ENCODE measurements around the gene SMKR1. TPM values are rescaled to one million over a fixed set of nuclear protein-coding genes. Genes with fewer than 3 reads are reported as not detected.

SMKR1 gene
- total and polyA plus RNA-seq, 3 experiments from 2014 or later = 11.6 to 13.9 (median 12.2) TPM

- no peak for DNase-seq
- no peak overlapping the region for H3K27ac Mint-ChIP-seq
- H3K4me1 Mint-ChIP-seq = peaks cover 0 to 4% (median 2%) of the 10 kb centered on the region in 3 donors
- no peaks in the 10 kb centered on the region for H3K9me3 ChIP-seq (ENCODE audit: low read length)
- H3K36me3 ChIP-seq (ENCODE audit: insufficient read depth, low read length) = no peaks in the 10 kb centered on the region
- CTCF ChIA-PET = no interaction called here
- no peaks in the 10 kb centered on the region for H3K36me3 Mint-ChIP-seq
- H3K9me3 Mint-ChIP-seq = peaks cover 0 to 2% (median 0%) of the 10 kb centered on the region in 5 donors
- no peak overlapping the region for H3K27ac ChIP-seq (ENCODE audit: low read depth, low read length)
- H3K4me1 ChIP-seq (ENCODE audit: insufficient read depth, low read length) = no peaks in the 10 kb centered on the region
- POLR2A ChIA-PET = no interaction called here
- no peak overlapping the region for H3K4me3 Mint-ChIP-seq
- H3K27me3 Mint-ChIP-seq = peaks cover 11 to 13% of the 10 kb centered on the region in 2 donors
- no peak overlapping the region for H3K4me3 ChIP-seq (ENCODE audit: low read length)
- H3K27me3 ChIP-seq (ENCODE audit: insufficient read depth, low read length, poor library complexity, severe bottlenecking) = no peaks in the 10 kb centered on the region
Observed at GRCh38 chr7:129561677-129562359, 59.5 kb downstream of the SMKR1 start.

Other genes with a start within 250 kb of the SMKR1 start
- gene STRIP2, start 68.1 kb upstream of the SMKR1 start, total RNA-seq = 10 to 100 TPM; 21.0 to 25.0 TPM
- gene STRIP2, start 68.1 kb upstream of the SMKR1 start, polyA plus RNA-seq = not detected
- 10 to 100 TPM; 22.6 to 23.7 TPM for gene NRF1, start 109.2 kb downstream of the SMKR1 start, total RNA-seq
- gene NRF1, start 109.2 kb downstream of the SMKR1 start, polyA plus RNA-seq = 23.3 TPM